GM23248 (cell line): ENCODE measurements around the gene ADAMTSL3. TPM values are rescaled to one million over a fixed set of nuclear protein-coding genes. Genes with fewer than 3 reads are reported as not detected.

Experiments used
- DNase-seq: peaks from one replicate; pipeline ENCODE4 v3.0.0-alpha.2; 2015
- H2AFZ ChIP-seq: fragments of 200-600 bp; sonication (generic); 2 replicates; pipeline ENCODE4 v1.6.1; 2016; ENCODE audit warnings: antibody characterized with exemption
- H3F3A ChIP-seq: fragments of 200-600 bp; sonication (generic); 2 replicates; pipeline ENCODE4 v1.6.1; 2016; ENCODE audit warnings: mild to moderate bottlenecking, antibody characterized with exemption, mixed run types; ENCODE audit not compliant: insufficient read depth
- H3K27ac ChIP-seq: fragments of 200-600 bp; sonication (generic); 2 replicates; pipeline ENCODE4 v1.5.1; 2016; ENCODE audit warnings: mild to moderate bottlenecking
- H3K27me3 ChIP-seq: fragments of 200-600 bp; sonication (generic); replicated peaks from 2 replicates; pipeline ENCODE4 v1.6.1; 2016; ENCODE audit warnings: mild to moderate bottlenecking; ENCODE audit not compliant: insufficient read depth
- H3K36me3 ChIP-seq: fragments of 200-600 bp; sonication (generic); 2 replicates; pipeline ENCODE4 v1.6.1; 2016; ENCODE audit warnings: low read depth, mild to moderate bottlenecking
- H3K4me1 ChIP-seq: fragments of 200-600 bp; sonication (generic); 2 replicates; pipeline ENCODE4 v1.6.1; 2016; ENCODE audit warnings: mild to moderate bottlenecking; ENCODE audit not compliant: insufficient read depth
- H3K4me2 ChIP-seq: fragments of 200-600 bp; sonication (generic); one replicate; pipeline ENCODE4 v1.6.1; 2016; ENCODE audit warnings: mild to moderate bottlenecking; ENCODE audit not compliant: unreplicated experiment
- H3K4me3 ChIP-seq: fragments of 200-600 bp; sonication (generic); 2 replicates; pipeline ENCODE4 v1.5.1; 2016; ENCODE audit warnings: mild to moderate bottlenecking
- H3K79me2 ChIP-seq: fragments of 200-600 bp; sonication (generic); 2 replicates; pipeline ENCODE4 v1.6.1; 2016; ENCODE audit warnings: mild to moderate bottlenecking; ENCODE audit not compliant: insufficient read depth
- H3K9ac ChIP-seq: fragments of 200-600 bp; sonication (generic); 2 replicates; pipeline ENCODE4 v1.6.1; 2016; ENCODE audit warnings: mild to moderate bottlenecking
- H3K9me2 ChIP-seq: fragments of 200-600 bp; sonication (generic); 2 replicates; pipeline ENCODE4 v1.6.1; 2016; ENCODE audit warnings: mixed run types, mild to moderate bottlenecking, moderate library complexity; ENCODE audit not compliant: insufficient read depth
- H3K9me3 ChIP-seq: fragments of 200-600 bp; sonication (generic); one replicate; pipeline ENCODE4 v1.6.1; 2017; ENCODE audit warnings: low read depth
- H4K20me1 ChIP-seq: fragments of 200-600 bp; sonication (generic); 2 replicates; pipeline ENCODE4 v1.6.0; 2016; ENCODE audit not compliant: insufficient read depth
- EZH2 ChIP-seq: fragments of 200-600 bp; sonication (generic); IDR thresholded peaks from 2 replicates; pipeline ENCODE4 v1.6.1; 2018; ENCODE audit warnings: antibody characterized with exemption, mild to moderate bottlenecking; ENCODE audit not compliant: insufficient read depth, poor library complexity, severe bottlenecking
- EZH2phosphoT487 ChIP-seq: fragments of 200-600 bp; sonication (generic); IDR thresholded peaks from 2 replicates; pipeline ENCODE4 v1.6.1; 2018; ENCODE audit warnings: antibody characterized with exemption, moderate library complexity, mild to moderate bottlenecking, low read depth; ENCODE audit not compliant: insufficient read depth
- WGBS, 2 experiments: methylation state at CpG; one replicate each; pipeline ENCODE4 v1.1.6; 2015 to 2017; ENCODE audit warnings: low lambda C conversion rate in 2 of 2, low coverage in 1 of 2; ENCODE audit errors: missing lambda C conversion rate in 2 of 2; 5-methylcytosine and 5-hydroxymethylcytosine counted together
- in situ Hi-C: fragments of 300-500 bp; cut with MboI; formaldehyde crosslinking; loops from 2 replicates; pipeline ENCODE4 v1.15.0; 2020
- polyA plus RNA-seq: library from polyadenylated mRNA; unstranded; fragments of >200 nt; fragmentation: Nextera tagmentation; extraction: Ambion mirVana; gene quantifications from 2 replicates; pipeline ENCODE4 v1.2.1, GENCODE V29; 2016
- total RNA-seq: library from RNA; depleted of rRNA; stranded (reverse); fragments of >200 nt; shearing (Covaris generic); gene quantifications from 2 replicates; pipeline ENCODE4 v1.2.3, GENCODE V29; 2014

The ADAMTSL3 gene
- total and polyA plus RNA-seq, 2 experiments from 2014 or later: not detected

DNA sequence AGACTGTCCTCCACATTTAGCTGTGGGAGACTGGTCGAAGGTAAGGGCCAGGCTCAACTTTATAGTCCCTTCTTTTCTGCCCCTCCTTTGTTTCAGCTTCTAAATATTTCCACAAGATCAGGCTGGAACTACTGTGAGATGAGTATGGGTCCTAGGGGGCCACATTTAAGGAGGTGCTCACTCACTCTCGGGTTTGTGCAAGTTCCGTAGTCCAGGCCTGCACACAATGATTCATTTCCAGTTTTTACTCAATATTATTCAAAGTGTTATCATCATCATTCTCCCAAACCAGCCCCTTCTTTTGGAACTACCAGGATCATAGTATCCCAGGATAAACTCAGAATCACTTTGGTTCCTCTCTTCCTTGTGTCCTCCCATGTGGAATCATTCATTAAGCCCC is 289.1 kb downstream of the ADAMTSL3 start:
- no peak for TF ChIP-seq EZH2
- TF ChIP-seq EZH2phosphoT487: no peak
- Histone ChIP-seq H3K4me1 (no peaks in the 10 kb centered on the region), H4K20me1 (no peaks in the 10 kb centered on the region), H3K4me2 (no peak overlapping the region), H3K27ac (no peak overlapping the region), H3K27me3 (no peaks in the 10 kb centered on the region), H3K9me2 (no peaks in the 10 kb centered on the region), H3K9me3 (no peaks in the 10 kb centered on the region), H3K79me2 (no peaks in the 10 kb centered on the region), H2AFZ (no peak overlapping the region), H3K4me3 (no peak overlapping the region), H3K9ac (no peak overlapping the region), H3F3A (no peaks in the 10 kb centered on the region), H3K36me3 (no peaks in the 10 kb centered on the region)
- 41 to 49% methylated on average over 3 of the region's 3 CpGs for WGBS, 2 experiments
- in situ Hi-C loops: no loop called here
- no peak for DNase-seq

DNA sequence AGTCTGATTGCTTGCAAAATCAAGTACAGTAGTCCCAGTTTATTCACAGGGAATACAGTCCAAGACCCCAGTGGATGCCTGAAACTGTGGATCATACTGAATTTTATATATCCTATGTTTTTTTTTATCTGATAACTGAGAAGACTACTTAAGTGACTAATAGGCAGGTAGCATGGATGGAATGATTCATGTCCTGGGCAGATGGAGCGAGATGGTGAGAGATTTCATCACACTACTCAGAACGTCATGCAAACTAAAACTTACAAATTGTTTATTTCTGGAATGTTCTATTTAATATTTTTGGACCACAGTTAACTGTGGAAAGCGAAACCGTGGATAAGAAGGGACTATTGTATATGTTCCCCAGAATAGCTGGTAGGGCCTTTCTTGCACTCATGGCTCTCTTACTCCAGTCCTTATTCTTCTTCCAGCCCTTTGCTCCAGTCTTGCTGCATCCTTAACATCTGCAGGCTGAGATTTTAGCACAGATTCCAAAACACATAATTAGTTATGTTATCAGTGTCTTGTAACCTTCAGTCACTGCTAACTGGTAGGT is 290.0 kb downstream of the ADAMTSL3 start:
- no peaks in the 10 kb centered on the region for H3K9me2 ChIP-seq
- no peak overlapping the region for H3K4me3 ChIP-seq
- no peak overlapping the region for H3K4me2 ChIP-seq
- TF ChIP-seq EZH2phosphoT487: no peak
- no peak for TF ChIP-seq EZH2
- no peak overlapping the region for H3K27ac ChIP-seq
- H3K9me3 ChIP-seq: no peaks in the 10 kb centered on the region
- no peak overlapping the region for H3K9ac ChIP-seq
- H3K36me3 ChIP-seq: no peaks in the 10 kb centered on the region
- H4K20me1 ChIP-seq: no peaks in the 10 kb centered on the region
- H3K27me3 ChIP-seq: no peaks in the 10 kb centered on the region
- in situ Hi-C loops: no loop called here
- WGBS, 2 experiments: 52 to 64% methylated on average over 4 of the region's 4 CpGs
- no peaks in the 10 kb centered on the region for H3K79me2 ChIP-seq
- H2AFZ ChIP-seq: no peak overlapping the region
- no peak for DNase-seq
- no peaks in the 10 kb centered on the region for H3K4me1 ChIP-seq
- H3F3A ChIP-seq: no peaks in the 10 kb centered on the region

DNA sequence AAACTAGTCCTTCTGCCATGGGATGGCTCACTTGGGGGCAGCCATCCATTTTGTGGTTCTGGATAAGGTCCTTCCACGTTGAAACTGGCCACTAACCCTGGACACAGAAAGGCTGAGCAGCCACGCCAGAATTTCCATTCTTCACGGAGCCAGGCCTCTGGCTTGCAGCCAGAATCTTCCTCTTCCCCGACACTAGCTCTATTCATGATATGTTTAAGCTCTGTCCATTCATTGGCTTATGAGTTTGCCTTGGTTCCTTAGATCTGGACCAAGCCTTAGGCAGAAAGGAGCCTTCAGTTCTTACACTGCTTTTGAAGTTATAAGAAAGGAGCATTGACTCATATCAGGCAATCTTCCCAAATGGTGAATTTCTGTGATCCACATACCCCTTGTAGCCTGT is 293.2 kb downstream of the ADAMTSL3 start:
- H4K20me1 ChIP-seq: no peaks in the 10 kb centered on the region
- H3K27me3 ChIP-seq: no peaks in the 10 kb centered on the region
- H3K9me3 ChIP-seq: no peaks in the 10 kb centered on the region
- no peak overlapping the region for H3K9ac ChIP-seq
- no peak overlapping the region for H3K4me3 ChIP-seq
- H3K79me2 ChIP-seq: no peaks in the 10 kb centered on the region
- H3K27ac ChIP-seq: no peak overlapping the region
- H2AFZ ChIP-seq: no peak overlapping the region
- DNase-seq: no peak
- H3K36me3 ChIP-seq: no peaks in the 10 kb centered on the region
- H3K4me2 ChIP-seq: no peak overlapping the region
- no peak for TF ChIP-seq EZH2
- TF ChIP-seq EZH2phosphoT487: no peak
- H3K4me1 ChIP-seq: no peaks in the 10 kb centered on the region
- no peaks in the 10 kb centered on the region for H3F3A ChIP-seq
- WGBS, 2 experiments: 17 to 23% methylated on average over 4 of the region's 4 CpGs
- in situ Hi-C loops: no loop called here
- H3K9me2 ChIP-seq: no peaks in the 10 kb centered on the region

DNA sequence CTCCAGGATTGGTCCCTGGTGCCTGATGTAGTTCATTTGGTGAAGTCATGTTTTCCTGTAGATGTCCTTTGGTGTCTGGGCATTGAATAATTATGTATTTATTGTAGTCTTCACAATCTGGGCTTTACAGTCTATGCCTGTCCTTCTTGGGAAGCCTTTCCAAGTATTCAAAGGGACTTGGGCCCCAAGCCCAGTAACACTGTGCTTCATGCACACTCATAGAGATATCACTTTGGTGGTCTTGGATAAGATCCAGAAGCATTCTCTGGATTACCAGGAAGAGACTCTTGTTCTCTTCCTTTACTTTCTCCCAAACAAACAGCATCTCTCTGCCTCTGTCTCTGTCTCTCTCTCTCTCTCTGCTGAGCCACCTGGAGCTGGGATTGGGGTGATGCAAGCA is 300.6 kb downstream of the ADAMTSL3 start:
- Histone ChIP-seq H3K9me3 (no peaks in the 10 kb centered on the region), H4K20me1 (no peaks in the 10 kb centered on the region), H3K4me3 (no peak overlapping the region), H3K36me3 (no peaks in the 10 kb centered on the region), H3K27ac (no peak overlapping the region), H3K4me1 (no peaks in the 10 kb centered on the region), H3K9me2 (no peaks in the 10 kb centered on the region), H3F3A (no peaks in the 10 kb centered on the region), H2AFZ (no peak overlapping the region), H3K27me3 (no peaks in the 10 kb centered on the region), H3K4me2 (no peak overlapping the region), H3K79me2 (no peaks in the 10 kb centered on the region), H3K9ac (no peak overlapping the region)
- DNase-seq: no peak
- TF ChIP-seq EZH2 (no peak), EZH2phosphoT487 (no peak)
- in situ Hi-C loops: no loop called here

DNA sequence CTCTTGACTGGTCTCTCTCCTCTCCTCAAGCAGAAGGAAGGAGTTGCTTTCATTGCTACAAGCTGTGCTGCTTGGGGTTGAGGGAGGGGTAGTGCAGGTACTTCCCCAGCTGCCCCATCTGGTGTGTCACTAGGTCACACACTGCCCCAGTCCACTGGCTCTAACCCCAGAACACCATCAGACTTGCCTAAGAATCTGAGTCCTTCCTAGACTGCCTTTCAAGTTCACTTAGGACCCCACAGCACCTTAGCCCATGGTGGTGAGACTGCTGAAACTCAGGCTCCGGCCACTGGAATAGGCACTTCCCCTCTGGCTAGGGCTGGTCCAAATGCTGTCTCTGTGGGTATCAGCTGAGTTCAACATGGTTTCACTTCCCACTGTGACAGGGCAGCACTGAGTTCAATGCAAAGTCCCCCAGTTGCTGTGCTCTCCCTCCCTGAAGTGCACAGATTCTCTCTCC is 301.9 kb downstream of the ADAMTSL3 start:
- TF ChIP-seq EZH2 (no peak), EZH2phosphoT487 (no peak)
- DNase-seq: no peak
- no peaks in the 10 kb centered on the region for H4K20me1 ChIP-seq
- no peaks in the 10 kb centered on the region for H3F3A ChIP-seq
- no peaks in the 10 kb centered on the region for H3K79me2 ChIP-seq
- H3K27ac ChIP-seq: no peak overlapping the region
- H3K4me1 ChIP-seq: no peaks in the 10 kb centered on the region
- no peaks in the 10 kb centered on the region for H3K27me3 ChIP-seq
- H3K4me2 ChIP-seq: no peak overlapping the region
- no peak overlapping the region for H3K4me3 ChIP-seq
- in situ Hi-C loops: no loop called here
- no peaks in the 10 kb centered on the region for H3K36me3 ChIP-seq
- whole genome bisulfite sequencing, 2 experiments: 79 to 100% methylated on average over 1 of the region's 1 CpG
- H3K9me2 ChIP-seq: no peaks in the 10 kb centered on the region
- no peak overlapping the region for H3K9ac ChIP-seq
- H3K9me3 ChIP-seq: no peaks in the 10 kb centered on the region
- no peak overlapping the region for H2AFZ ChIP-seq
